Medulla oblongata (tissue), 1 donor: ENCODE measurements around the gene PLB1.

Experiments
- DNase-seq: peaks from one replicate; pipeline ENCODE4 v3.0.0-alpha.2; 2015; ENCODE audit errors: extremely low spot score

Gene PLB1

DNA sequence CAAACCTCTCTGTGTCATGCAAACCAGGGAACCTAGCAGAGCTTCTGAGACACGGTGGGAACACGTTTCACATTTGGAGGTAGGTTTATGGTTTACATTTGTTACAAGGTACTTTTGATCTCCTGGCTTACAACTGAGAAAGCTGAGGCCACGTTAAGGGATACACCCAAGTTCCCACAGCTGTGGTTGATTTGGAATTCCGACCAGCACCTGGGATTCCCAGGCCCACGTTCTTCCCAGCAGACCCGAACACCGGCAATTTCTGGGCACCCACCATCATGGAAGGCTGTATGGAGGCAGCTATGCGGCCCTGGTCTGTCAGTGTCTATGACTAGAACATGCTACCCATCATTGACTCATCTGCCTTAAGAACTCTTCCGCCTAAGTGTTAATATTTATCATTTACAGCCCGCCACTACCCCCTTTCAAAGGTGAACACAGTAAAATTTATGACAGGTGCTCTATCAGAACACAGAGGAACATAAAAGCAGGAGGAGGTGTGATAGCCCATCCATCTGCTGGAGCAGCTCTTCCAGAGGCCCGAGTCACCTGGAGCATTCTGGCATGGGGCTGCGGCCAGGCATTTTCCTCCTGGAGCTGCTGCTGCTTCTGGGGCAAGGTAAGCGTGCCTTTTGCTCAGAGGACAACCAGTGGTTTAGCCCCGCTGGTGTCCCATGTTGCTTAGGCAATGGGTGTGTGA is at the start of gene PLB1:
Gene PLB1, plus strand, starts transcription at position 510 of the 700 bp plus-strand sequence. Its CDS starts 55 bp downstream, at position 565.
- DNase-seq, result no peak

DNA sequence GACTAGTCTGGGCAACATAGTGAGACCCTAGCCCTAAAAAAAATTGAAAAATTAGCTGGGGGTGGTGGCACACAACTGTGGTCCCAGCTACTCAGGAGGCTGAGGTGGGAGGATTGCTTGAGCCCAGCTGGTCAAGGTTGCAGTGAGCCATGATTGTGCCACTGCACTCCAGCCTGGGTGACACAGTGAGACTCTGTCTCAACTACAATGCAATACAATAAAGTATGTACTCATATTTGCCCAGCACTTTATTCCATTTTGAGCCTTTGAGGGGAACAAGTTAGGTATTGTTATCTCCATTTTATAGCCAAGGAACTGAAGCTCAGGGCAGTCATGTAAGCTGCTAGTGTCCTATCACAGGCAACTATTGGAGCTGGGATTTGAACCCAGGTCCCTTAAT is 49.3 kb upstream of the PLB1 start:
- DNase-seq, result no peak

- no peak for DNase-seq
These were observed 48.8 kb upstream of the PLB1 start for GRCh38 chr2:28447086-28447485.

- peak; percentile 14 for DNase-seq
These were observed 47.7 kb upstream of the PLB1 start for GRCh38 chr2:28447943-28448792.

- DNase-seq, result no peak
These were observed 47.1 kb upstream of the PLB1 start for GRCh38 chr2:28448793-28449100.

DNA sequence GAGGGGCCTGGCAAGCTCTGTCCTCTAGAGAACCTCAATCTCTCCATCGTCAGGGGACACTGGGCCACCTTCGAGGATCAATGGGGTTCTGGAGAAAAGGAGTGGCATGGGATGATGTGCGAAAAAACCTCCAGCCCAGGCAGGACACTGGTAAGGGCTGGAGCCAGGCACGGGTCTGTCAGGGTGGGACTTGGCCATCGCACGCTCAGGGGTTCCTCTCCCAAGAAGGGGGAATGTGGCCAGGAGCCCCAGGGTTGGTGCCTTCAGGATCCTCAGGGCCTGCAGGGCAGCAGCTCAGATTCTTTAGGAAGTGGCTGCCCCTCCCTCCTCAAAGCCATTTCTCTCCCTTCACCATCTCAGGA is 46.8 kb upstream of the PLB1 start:
- DNase-seq, result no peak

DNA sequence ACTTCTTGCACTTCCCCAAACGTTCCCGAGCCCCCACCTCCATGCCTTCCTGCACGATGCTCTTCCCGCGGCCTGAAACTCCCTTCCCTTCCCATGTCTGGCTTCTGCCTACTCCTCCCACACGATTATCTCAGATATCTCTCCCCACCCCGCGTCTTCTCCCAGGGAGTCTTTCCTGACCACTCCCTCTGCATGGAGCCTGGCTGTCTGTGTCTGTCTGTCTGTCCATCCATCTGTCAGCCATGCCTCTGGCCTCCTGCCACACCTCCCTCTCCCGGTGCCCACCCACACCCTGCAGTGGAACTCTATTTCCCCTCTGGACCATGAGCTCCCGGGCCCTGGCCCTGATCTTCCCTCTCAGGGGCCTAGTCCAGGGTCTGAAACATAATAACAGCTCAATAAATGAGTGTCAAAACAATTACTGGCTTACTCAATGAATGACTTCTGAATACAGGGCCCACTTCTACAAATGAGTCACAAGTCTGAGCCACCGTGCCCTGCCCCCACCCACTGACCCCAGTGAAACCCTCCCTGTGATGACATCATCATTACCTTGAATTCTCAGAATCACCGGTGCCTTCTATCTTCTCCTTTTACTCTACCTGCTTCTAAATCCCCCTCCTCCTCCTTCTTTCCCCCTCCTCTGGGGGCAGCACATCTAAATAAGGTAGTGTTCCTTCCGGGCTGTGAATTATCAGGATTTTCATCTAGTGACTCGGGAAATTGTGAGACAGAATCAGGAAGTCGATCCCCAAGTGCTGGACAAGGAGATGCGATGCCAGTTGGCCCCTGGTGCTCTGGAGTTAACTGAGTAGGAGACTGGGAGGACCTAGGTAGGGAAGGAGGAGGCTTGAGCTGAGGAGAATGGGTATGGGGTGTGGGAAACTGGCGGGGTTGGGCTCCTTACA is 46.1 kb upstream of the PLB1 start:
- DNase-seq, result no peak

DNA sequence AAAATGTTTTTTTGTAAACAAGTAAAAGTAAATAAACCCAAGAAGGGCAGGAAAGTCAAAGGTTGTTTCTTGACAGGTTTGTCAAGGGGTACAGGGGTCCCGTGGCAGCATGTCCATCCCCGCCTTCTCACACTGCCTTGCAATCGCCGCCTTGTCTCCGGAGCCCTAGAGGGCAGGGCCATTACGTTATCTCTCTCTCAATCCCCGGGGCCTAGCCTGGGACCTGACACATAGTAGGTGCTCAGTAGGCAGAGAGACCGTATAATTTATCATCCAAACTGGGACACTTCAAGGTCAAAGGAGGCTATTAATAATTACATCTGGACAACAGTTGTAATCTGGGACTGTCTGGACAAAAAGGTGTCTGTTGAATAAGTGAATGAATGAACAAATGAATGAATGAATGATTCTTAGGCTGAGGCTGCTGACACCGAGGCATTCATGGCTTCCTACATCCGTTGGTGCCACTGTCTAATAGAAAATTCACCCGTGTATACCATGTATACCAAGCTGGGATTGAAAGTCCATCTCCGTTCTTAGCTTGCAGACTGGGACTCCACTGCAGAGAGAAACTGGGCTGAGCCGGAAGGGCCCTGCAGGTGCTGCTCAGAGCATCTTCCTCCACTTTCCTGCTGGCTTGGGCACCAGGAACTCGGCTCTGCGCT is 44.8 kb upstream of the PLB1 start:
- DNase-seq, result no peak

- DNase-seq, result no peak
These were observed 43.9 kb upstream of the PLB1 start for GRCh38 chr2:28451793-28452533.

GRCh38 chr2:28452534-28453081 is 43.3 kb upstream of the PLB1 start:
- peak; percentile 42 for DNase-seq

DNA sequence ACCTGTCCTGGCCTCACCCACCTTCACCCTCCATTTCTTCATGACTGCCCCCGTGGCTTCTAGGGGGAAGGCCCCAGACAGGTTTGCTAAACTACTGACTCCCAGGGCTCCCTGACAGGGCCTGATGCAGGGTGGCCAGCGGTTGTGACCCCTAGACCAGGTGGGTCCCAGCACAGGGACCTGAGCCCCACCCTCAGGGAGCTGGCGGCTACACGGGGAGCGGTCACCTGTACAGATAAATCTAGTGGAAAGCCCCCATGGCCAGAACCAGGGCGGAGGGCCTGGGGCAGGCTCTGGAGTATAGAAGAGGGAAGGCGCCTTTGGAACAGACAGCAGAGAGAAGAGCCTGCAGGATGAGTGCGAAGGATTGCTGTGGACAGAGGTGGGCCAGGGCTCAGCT is 42.5 kb upstream of the PLB1 start:
- DNase-seq, result no peak

DNA sequence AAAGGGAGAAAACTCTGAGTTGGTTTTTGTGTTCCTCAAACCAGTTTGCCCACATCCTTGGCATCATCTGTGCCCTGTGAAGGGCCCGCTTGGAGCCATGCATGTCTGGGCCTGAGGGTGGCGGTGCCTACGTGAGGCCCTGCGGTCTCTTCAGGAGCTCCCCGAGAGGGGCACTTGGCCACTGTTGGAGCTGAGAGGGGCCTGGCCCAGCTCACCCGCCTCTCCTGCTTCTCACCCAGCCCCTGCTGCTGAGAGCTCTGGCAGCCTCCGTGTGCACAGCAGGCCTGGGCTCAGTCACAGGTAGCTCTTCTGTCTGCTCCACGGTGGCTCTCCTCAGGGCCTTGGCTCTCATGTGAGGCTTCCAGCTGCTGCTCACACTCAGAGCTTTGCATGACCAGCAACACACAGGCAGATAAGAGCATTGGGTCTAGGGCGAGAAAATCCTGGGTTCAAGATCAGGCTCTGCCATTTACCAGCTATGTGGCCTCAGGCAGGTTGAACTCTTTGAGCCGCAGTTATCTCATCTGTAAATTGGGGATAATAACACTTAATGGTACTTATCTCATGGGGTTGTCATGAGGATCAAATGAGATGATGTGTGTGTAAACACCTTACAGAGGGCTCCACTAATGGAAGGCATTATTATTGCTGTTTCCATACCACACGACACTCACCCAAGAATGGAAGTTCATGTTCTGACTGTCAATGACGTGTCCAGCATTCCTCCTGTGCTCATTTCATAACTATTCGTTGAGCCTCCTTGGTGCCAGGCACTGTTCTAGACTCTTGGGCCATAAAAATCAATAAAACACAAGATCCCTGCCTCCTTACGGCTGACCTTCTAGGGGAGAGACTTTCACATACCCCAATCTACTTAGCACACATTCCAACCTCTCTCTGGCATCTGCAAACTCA is 41.6 kb upstream of the PLB1 start:
- no peak for DNase-seq

GRCh38 chr2:28457237-28457636 is 38.6 kb upstream of the PLB1 start:
- no peak for DNase-seq

DNA sequence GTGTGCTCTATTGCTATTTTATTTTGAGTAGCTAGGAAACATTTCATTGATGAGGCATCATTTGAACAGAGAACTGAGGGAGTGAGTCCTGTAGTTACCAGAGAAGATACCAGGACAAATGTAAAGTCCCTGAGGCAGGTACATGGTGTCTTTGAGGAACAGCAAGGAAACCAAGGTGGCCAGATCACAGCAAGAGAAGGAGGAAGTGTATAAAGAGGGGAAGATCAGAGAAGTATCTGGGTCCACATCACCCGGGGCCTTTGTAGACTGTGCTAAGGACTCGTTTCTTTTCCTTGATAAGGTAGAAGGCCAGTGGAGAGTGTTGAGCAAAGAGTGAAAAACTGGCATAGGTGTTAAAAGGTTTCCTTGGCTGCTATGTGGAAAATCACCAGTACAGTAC is 34.8 kb upstream of the PLB1 start:
- no peak for DNase-seq

DNA sequence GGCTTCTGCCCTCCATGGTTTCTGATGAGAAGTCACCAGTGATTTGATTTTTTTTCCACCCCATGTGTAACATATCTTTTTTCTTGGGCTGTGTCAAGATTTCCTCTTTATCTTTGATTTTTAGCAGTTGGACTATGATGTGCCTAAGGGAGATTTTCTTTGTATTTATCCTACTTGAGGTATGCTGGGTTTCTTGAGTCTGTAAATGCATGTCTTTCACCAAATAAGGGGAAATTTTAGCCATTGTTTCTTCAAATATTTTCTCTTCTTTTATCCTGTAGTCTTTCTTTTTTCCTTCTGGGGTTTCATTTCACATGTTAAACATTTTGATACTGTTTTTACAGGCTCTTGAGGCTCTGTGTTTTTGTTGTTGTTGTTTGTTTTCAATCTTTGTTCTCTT is 33.7 kb upstream of the PLB1 start:
- no peak for DNase-seq

DNA sequence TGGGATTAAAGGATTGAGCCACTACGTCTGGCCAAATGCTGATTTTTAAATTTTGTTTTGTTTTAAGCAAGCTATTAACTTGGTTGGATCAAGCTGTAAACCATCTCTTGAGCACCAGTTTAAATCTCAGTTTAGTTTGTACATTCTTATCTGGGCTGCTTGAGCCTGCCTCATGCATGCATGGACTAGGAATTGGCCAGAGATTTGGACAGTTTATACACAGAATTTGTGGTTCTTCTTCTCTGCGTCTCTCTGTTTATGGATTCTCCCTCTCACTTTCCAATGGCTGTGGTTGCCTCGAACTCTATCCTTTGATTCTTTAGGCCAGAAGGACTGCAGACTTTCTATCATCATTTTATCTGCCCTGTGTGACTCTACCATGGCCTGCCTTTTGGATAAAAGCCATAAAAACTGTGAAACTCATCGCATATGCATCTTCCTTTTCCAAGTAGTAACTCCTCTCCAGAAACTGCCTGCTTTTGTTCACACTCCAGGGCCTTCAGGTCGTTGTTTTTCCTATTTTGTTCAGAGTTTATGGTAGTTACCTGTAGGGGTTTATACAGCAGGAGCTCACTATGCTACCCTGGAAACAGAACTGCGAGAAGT is 32.5 kb upstream of the PLB1 start:
- no peak for DNase-seq

GRCh38 chr2:28463893-28464292 is 32.0 kb upstream of the PLB1 start:
- peak; percentile 20 for DNase-seq

DNA sequence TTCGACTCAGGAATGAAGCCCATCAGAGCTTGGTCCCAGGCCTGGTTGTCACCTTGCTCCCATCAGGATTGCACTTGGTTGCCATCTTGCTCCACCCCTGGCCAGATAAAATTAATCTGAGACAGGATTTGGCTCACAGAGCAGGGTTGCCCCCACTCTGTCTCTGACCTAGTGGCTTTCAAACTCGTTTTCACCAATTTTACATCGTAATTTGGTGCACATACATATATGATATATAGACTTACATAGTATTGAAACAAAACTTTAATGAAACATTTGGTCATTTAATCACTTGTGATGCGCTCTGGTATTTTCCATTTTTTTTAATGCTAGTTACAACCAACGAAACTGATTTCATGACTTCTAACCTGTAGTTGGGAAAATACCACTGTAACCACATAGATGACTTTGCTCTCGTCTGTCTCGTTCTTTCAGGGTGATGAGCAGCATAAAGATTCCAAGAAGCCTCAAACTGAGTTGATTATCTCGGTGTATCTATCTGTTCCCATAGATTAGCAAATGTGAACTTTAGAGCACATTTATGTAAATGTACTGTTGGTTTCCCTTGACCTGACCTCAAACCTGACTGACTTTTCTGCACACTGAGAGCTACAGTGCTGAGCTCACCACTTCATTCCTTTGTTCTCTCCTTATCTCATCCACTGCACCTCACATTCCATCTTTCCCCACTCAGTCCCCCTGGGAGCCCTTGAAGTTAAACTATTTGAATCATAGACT is 30.5 kb upstream of the PLB1 start:
- DNase-seq, result no peak

DNA sequence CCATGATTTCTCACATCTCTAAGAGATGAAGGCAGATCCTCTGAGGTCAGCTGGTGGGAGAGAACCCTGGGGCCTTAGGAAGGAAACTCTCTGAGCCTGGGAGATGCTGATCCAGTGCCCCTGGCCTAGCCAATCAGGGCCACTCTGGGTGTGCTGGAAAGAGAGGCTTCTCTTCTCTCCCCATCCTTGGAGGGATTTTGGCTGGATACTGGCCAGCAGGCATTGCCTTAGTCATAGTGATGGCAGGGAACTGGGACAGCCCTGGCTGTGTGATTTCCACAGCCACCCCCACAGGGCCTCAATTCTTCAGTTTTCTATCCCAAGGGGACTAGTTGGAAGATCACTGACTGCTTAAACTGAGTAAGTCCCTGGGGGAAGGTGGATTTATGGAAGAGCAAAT is 26.6 kb upstream of the PLB1 start:
- no peak for DNase-seq
